HG03175 (cell line): ENCODE data around the gene FAM174B.
A peak's percentile ranks its signal among the peaks of the same experiment; 100 is the strongest.

Experiments
- ATAC-seq: cut with Tn5 transposase; IDR thresholded peaks from one replicate; pipeline ENCODE4 v1.9.1; 2021; ENCODE audit warnings: mild to moderate bottlenecking, moderate library complexity; ENCODE audit not compliant: unreplicated experiment

Gene FAM174B

DNA sequence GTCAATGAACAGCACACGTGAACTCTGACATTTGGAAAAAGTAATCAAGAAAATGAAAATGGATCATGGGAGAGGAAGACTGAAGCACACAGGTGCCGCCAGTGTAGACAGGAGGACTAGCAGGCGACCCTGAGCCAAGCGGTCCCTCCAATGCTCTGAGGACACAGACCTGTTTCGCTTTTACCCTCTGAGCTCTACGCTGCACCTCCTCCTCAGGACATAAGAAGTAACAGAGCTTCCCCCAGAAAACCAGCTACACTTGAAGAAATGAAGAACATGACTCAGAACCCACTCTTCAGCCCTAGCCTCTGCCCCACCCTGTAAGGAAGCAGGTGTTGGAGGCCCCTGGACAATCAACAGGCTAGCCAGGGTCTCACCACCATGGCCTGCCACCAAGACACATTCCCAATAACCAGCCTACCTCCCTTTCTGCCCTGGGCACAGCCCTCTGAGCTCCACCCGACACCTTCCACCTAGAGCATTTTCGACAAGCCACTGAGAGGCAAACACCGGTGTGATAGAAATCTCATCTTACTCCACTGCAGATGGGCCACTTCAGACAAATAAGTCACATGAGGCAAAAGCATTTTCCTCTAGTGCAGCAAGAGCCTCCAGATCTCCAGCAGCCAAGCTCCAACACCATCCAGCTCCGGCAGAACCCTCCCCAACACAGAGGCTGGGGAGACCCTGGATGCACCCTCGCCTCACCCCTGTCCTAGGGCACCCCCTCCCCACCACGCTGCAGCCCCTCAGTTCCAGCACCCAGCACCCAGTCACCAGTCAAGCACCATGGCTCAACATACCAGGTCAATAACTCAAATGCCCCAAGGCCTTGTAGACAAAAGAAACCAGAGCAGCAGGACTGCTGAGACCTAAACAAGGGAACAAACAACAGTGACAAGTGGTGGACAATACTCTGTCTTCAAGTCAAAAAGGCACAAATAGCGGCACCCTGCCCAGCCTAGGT lies 11.4 kb downstream of the FAM174B start:
- ATAC-seq = no peak

DNA sequence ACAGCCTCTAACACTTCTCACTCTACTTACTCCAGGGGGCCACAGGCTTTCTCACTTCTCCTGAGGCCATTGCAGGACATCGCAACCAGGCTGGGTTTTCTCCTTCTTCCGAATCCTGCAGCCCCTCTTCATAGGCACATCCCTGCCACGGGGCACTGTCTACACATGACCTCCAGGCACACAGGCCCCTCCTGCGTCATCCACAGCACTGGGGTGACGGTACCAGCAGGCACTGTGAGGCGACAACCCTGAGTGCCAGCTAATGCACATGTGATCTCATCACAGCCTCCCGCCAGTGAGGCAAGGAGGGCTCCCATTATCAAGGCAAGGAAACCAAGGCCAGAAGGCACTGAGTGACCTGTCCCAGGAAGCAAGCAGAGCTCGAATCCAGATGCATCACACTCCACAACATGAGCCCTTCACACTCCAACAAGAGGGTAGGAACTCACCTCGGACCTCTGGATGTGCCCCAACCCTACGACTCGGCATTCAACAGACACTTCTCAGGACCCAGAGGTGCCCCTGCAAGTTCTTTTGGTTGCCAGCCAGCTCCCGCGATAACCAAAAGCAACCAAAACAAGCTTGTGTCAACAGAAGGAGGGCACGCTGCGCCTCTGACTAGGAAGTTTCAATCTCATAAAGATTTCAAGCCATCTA lies 16.7 kb downstream of the FAM174B start:
- no peak for ATAC-seq

DNA sequence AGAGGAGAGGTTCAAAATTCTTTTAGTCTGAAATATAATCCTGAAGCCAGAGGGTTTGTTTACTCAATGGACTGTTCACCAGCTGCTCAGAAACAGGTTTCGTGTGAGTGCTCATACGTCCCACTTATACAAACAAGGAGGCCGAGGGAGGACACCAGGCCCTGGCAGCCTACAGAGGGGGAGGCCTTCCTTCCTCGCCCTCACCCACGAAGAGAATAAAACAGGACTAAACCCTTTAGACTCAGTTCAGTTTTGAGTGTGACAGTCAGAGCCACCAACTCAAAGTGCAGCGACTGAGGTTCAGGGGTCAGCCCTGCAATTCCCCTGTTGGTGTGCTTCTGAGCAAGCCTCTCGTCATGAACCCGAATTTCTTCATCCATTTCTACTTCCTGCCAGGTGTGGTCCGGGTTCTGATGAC lies 17.3 kb downstream of the FAM174B start:
- ATAC-seq = no peak

DNA sequence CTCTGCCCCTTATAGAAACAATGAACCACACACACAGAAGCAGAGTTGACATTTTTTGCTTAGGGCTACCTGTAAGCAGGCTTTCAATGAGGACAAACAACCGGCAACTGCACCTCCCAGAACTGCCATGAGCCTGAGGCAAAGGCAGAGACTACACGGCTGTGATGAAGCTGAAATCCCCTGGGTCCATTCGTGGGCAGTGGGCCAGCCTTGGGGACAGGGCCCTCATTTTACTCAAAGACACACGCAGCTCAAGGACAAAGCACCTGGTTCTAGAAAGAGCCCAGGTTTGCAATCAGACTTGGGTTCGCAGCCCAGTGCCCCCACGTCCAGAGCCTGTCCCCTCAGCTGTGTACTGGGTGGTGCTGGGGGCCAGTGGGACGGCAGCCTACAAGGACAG lies 17.9 kb downstream of the FAM174B start:
- no peak for ATAC-seq

DNA sequence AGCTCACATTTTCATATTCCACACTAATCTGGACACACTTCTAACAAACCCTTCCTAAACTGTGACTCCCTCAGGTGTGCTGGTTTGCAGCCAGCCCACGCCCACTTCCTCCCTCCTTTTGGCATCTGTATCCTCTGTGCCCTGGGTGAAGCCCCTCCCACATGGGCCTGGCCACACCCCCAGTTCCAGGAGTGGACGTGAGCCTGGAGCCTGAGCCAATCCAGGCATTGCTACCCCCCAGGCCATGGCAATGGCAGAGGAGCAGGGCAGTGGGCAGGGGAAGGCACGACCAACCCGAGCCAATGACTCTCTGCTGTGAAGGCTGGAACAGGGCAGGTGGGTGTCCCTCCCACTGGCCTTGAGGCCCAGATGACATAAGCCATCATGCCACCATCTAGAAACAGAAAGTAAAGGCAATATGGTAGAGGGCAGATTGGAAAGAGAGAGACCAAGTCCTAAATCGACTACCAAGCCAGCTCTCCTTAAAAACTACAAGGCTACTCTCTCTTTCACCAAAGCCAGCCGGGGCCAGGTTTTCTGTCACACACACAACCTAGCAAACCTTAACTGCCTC lies 18.6 kb downstream of the FAM174B start:
- ATAC-seq = peak; percentile 48

DNA sequence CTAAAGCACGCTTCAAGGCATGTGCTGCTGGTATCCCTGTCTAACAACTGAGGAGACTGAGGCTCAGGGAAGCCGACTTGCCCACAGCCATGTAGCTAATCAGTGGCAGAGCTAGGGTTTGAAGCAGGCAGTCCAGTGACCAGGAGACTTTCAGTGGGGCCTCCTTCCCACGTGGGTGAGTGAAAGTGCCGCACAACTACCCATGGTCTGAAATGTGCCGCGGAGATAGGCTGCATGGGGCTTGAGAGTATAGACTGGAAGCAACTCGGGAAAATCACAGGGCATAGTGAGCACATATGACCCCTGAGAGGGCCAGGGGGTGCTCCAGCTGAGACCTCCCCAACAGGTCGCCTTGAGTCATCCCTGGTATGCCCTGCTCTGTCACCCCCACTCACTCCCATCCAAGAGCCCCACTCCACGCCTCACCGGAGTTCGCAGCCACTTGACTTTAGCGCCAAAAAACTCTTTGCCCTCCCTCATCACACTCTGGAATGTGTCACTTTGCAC lies 19.1 kb downstream of the FAM174B start:
- no peak for ATAC-seq

DNA sequence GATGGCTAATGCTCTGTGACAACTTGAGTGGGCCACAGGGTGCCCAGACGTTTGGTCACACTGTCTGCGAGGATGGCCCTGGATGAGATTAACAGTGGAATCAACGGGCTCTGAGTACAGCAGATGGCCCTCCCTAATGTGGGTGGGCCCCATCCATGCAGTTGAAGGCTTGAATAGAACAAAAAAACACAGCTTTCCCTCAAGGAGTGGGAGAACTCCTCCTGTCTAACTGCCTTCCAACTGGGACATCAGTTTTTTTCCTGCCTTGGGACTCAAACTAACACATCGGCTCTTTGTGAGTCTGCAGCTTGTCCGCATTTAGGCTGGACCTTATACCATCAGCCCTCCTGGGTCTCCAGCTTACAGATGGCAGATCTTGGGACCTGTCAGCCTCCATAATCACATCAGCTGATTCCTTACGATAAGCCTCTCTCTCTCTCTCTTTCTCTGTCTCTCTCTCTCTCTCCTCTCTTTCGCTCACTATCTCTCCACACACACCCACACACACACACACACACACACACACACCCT lies 20.8 kb downstream of the FAM174B start:
- ATAC-seq = no peak

DNA sequence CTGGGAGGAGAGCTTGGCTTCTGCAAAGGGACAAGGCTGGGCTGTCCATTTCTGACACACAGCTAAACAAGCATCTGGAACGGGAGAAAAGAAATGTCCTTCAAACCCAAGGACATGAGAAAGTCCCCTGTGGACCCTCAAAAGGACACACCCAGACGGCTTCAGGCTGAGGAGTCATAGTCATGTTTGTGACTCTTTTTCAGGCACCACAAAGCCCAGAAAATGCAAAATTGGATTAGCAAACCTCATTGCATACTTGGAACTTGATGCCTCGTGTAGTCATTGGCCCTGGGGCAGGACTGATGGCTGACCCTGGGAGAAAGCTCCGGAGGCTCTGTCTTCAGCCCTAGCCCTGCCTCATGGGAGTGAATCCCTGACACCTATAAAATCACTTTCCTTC lies 21.5 kb downstream of the FAM174B start:
- no peak for ATAC-seq

DNA sequence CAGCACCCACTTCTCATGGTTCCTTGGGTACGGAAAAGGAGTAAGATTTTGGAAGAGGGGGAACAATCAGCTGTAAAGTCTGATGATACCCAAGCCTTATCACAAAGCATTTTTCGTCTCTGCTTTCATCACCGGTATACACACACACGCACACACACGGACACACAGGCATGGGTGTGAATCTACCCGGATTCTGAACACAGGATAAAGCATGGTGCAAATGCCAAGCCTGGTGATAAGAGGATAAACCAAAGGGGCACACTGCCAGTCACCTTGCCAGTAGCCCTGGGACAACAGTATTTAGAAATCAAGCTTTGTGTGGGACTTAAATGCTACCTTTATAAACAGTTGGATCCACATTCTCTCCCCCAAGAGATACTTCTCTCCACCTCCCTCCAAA lies 22.2 kb downstream of the FAM174B start:
- no peak for ATAC-seq

DNA sequence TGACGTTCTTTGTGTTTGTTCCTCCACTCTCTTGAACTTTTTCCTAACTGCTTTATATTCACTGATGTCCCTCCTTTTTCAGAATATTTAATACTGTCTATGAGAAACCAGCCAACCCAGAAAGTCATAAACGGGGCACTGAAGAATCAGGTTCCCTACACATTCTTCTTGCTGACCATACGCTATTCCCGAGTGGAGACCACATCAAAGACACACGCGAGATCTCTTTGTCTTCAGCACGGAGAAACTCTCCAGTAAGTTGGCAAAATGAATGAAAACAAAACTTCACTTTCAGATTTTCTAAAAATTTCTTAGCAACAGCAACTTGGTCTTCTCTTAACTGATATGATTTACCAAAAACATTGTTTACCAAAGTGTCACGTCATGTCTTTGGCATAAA lies 22.6 kb downstream of the FAM174B start:
- ATAC-seq = no peak

DNA sequence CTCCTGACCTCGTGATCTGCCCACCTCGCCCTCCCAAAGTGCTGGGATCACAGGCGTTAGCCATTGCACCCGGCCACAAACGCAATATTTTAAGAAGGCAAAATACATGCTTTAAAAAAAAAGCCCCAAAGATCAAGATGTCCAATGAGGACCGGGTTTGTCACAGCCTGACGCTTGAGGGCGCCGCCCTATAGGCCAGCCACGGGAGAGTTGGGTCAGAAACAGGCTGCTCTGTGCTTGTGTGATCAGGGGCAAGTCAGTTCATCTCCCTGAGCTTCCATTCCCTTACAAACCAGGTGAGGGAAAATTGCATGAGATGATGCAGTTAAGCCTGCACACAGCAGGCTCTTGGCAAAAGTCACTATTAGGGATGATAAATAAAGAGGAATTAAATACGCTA lies 23.9 kb downstream of the FAM174B start:
- ATAC-seq = no peak

DNA sequence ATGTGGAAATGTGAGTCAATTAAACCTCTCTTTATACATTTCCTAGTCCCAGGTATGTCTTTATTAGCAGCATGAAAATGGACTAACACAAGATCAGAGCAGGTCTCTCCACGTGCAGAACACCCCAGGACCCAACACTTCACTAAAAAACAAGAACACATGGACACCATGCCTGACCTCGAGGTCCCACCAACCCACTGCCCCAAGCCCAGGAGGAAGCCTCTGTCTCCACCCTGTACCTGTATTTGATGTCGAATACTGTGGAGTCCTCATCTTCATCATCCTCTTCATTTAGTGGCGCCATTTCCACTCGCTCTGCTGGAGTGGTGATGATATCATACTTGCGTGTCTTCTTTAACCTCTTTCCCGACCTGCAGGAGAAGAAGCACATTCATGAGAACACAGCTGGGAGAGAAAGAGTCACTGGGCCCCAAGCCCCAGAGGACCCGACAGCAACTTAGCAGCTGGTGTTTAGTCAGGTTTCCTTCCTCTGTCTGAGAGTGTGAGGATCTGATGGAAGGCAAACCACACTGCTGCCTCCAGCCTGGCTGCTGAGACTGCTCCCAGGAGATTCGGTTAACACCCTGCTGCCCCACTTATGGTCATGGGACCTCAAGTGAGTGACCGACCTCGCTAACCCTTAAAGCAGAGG lies 25.5 kb downstream of the FAM174B start:
- no peak for ATAC-seq

DNA sequence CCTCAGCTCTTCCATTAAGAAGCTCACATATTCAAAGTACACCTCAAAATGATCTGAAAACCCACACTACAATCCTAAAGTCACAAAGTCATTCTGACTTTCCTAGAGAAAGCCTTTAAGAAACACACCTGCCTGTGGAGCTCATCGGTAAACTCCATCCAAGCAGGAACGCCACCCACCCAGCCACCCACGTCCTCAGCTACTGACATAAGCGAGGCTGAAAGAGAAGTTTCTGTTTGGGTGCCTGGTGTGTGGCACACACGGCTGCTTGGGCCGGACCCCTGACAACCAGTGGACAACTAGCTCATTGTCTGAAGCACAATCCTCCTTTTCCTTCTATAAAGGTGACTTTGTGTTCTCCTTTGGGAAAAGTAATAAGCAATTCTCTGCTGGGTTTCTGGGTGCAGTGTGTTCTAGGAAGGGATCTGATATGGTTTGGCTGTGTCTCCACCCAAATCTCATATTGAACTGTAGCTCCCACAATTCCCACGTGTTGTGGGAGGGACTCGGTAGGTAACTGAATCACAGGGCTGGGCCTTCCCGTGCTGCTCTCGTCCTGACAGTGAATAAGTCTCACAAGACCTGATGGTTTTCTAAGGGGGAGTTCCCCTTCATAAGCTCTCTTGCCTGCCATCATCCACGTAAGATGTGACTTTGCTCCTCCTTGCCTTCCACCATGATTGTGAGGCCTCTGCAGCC lies 26.1 kb downstream of the FAM174B start:
- no peak for ATAC-seq

DNA sequence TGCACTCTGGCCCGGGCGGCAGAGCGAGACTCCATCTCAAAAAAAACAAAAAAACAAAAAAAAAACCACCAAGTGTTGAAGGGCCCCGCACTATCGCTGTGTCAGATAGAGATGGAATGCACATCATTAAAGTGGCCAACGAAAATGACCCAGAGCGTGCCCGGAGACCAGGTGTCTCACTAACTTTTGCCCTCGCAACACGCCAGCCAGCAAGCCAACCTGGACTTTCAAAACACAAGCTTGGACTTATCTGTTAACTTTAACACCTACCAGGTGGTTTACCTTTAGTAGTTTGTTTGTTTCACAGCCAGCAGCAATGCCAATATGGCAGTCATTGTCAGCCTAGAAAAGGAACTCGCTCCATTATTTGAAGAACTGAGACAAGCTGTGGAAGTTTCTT lies 28.6 kb downstream of the FAM174B start:
- ATAC-seq = no peak

DNA sequence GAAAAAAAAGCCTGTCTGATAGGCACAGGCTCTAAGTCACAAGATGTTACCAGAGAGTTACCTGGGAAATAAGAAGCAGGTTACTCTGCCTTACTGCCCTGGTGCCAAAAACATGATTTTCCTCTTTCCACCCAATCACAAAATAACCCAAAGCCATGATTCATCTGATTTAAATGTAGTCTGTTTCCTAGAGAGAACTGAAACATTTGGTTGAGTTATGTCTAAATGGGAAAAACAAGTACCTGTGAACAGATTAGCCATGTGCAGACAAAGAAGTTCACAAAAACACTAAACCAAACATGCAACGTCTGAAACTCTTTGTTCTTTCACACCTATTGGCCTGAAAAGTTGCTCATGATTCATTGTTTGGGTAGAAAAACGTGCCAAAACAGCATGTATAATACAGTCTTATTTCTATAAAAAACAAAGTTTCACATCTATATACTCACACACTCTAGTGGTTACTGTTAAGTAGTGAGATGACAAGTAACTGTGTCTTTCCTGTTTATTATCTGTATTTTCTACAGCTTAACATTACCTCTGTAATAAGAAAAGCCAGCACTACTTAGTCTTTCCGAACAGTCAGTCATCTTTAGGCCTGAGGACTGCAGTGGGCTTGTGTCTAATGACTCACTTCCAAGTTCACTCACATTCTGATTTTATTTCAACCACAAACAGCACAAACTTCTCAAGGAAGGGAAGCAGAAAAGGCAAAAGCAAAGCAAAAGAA lies 30.2 kb downstream of the FAM174B start:
- peak; percentile 82 for ATAC-seq

DNA sequence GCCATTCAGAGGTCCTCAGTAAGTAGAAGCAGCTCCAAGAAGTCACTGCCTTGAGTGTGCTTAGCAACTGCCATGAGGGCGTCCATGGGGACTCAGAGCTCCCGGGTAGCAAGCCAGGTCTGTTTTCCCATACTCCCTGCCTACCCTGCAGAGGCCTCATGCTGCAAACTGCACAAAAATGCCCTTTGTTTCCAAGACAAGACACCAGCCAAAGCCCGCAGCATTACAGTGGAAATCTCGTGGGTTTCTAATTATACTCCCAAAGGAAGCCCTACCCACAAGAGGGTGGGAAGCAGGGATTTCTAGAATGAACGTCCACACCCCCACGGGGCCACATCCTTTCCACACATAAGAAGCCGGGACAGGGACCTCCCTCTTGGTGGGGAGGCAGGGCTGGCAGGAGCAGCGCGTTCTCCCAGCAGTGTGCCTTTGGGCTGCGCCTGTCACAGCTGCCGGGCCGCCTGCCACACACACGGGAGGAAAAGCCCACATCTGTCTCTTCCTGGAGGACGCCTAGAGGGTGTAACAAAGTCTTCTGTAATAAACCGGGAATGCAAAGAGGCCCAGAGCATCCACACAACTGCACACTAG lies 31.1 kb downstream of the FAM174B start:
- ATAC-seq = no peak

DNA sequence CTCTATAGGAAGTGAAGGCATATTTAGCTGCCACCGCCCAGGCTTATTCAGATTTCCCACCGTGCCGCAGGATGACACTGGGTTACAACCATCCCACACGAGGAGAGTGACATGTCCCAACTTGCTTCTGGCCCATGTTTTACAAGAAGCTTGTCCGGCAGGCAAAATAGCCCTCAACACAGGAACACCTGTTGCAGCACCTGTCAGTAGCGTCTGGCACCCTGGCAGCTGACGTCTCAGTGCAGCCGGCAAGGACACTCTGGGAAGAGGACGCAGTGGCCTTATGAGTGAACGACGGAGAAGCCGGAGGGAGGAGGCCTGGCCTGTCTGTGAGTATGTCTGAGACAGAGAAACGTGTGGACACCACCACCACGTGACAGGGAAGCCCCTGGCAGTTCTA lies 32.1 kb downstream of the FAM174B start:
- no peak for ATAC-seq

DNA sequence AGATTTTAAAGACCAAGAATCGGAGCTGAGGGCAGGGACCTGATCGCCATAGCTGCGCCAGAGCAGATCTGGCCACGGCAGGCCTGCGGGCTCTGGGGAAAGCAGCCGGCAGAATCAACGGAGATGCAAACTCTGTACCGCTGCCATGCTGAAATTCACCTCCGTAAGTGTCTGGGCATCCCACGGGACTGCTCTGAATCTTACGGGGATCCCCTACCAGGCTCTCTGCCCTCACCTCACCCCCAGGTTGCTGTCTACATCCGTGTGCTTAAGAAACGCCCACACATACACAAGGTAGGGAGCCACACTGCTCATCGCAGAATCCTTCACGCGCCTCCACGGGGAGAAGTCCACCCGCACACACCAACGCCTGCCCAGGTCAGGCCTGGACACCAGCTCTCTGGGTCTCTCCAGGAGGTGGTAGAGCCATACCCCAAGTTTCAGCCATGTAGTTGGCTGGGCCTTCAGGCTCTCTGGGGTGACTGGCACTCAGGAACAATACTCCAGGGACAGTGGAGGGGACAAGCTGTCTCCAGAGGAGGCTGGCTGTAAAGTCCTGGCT lies 33.5 kb downstream of the FAM174B start:
- no peak for ATAC-seq

DNA sequence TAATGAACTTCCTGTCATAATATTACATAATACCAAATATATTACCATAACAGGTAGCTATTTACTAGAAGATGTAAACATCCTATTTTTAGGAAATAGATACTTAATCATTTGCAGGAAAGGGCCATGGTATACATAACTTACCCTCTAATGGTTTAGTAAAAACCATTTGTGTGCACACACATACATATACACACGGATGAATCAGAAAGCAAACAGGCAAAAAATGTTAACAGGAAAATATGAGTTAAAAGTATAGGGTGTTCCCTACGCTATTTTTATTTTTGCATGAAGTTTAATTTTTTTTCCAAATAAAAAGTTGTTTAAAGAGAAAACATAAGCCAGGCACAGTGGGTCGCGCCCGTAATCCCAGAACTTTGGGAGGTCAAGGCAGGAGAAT lies 34.6 kb downstream of the FAM174B start:
- ATAC-seq = no peak
